HG03520 (cell line): ENCODE data around the gene KRTAP5-8.
"Not testable (repeated sequence)": the region's sequence is repeated elsewhere in the genome, so short reads cannot be mapped to it uniquely, and the experiment has no call there.

ENCODE experiments used
- ATAC-seq: cut with Tn5 transposase; IDR thresholded peaks from one replicate; pipeline ENCODE4 v1.9.1; 2021; ENCODE audit warnings: mild to moderate bottlenecking, moderate library complexity; ENCODE audit not compliant: unreplicated experiment

Gene KRTAP5-8

GRCh38 chr11:71537977-71538665 is at the start of gene KRTAP5-8:
Gene KRTAP5-8 (plus strand): TSS chr11:71538025. CDS start chr11:71538056, 31 bp downstream.
- not testable (repeated sequence) for ATAC-seq

- no peak for ATAC-seq
Observed at GRCh38 chr11:71488681-71489270, 49.0 kb upstream of the KRTAP5-8 start.

GRCh38 chr11:71489311-71490043 is 48.3 kb upstream of the KRTAP5-8 start:
- ATAC-seq, result no peak

GRCh38 chr11:71490044-71490730 is 47.6 kb upstream of the KRTAP5-8 start:
- ATAC-seq, result no peak

GRCh38 chr11:71490731-71491390 is 47.0 kb upstream of the KRTAP5-8 start:
- no peak for ATAC-seq

GRCh38 chr11:71491531-71491930 is 46.3 kb upstream of the KRTAP5-8 start:
- no peak for ATAC-seq

GRCh38 chr11:71491940-71492339 is 45.9 kb upstream of the KRTAP5-8 start:
- ATAC-seq, result no peak

- ATAC-seq, result no peak
Observed at GRCh38 chr11:71495286-71496230, 42.3 kb upstream of the KRTAP5-8 start.

GRCh38 chr11:71496421-71496820 is 41.4 kb upstream of the KRTAP5-8 start:
- ATAC-seq, result no peak

- ATAC-seq, result no peak
Observed at GRCh38 chr11:71498091-71498490, 39.7 kb upstream of the KRTAP5-8 start.

- no peak for ATAC-seq
Observed at GRCh38 chr11:71499125-71499524, 38.7 kb upstream of the KRTAP5-8 start.

GRCh38 chr11:71499546-71499945 is 38.3 kb upstream of the KRTAP5-8 start:
- ATAC-seq, result no peak

GRCh38 chr11:71500601-71501021 is 37.2 kb upstream of the KRTAP5-8 start:
- no peak for ATAC-seq

- ATAC-seq, result no peak
Observed at GRCh38 chr11:71501071-71501985, 36.5 kb upstream of the KRTAP5-8 start.

GRCh38 chr11:71502026-71502425 is 35.8 kb upstream of the KRTAP5-8 start:
- ATAC-seq, result no peak

GRCh38 chr11:71502871-71503435 is 34.9 kb upstream of the KRTAP5-8 start:
- no peak for ATAC-seq

- no peak for ATAC-seq
Observed at GRCh38 chr11:71504531-71504930, 33.3 kb upstream of the KRTAP5-8 start.

GRCh38 chr11:71505001-71505400 is 32.8 kb upstream of the KRTAP5-8 start:
- ATAC-seq, result no peak
